Urothelium cell line (cell line): ENCODE data around the gene PNMA3.
"Not testable (repeated sequence)": the region's sequence is repeated elsewhere in the genome, so short reads cannot be mapped to it uniquely, and the experiment has no call there.

ENCODE experiments used
- DNase-seq: peaks from one replicate; pipeline ENCODE4 v3.0.0; 2011; ENCODE audit warnings: low spot score, mixed read lengths
- FAIRE-seq: peaks from 2 replicates; lab custom pipeline; 2011; peaks lifted over from hg19 to GRCh38; lab: Jason Lieb, UNC

The PNMA3 gene

DNA sequence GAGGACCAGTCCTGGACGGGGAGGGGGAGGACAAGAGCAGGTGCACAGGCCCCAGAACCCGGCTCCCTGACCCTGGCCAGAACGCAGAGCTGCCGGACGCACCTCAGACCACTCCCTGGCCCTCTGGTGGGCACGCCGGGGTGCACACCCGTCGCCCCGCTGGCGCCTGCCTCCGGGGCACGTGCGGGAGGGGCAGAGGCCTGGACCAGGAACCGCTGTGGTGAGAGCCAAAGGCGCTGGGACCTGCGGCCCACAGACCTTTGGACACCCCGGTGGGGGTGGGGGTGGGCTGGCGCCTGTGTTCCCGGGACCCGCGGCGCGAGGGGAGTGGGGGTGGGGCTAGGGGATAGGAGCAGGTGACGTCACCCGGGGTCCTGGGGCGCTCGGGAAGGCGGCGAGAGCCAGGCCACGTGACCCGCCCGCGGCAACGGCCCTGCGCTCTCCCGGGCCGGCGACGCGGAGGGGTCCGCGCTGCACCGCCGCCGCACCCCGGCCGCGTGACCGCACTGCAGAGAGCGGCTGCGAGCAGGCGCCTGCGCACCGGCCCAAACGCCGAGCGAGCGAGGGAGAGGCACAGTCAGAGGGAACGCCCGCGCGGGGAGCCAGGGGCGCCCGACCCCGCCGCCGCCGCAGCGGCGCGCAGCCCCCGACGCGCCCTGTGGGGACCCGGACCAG is 15.8 kb downstream of the PNMA3 start, which contains the start of gene PNMA6A:
TSS of gene PNMA6A (plus strand) at position 546 of the 675 bp plus-strand sequence. CDS start 609 bp downstream, outside the sequence.
- DNase-seq, FAIRE-seq: not testable (repeated sequence)

DNA sequence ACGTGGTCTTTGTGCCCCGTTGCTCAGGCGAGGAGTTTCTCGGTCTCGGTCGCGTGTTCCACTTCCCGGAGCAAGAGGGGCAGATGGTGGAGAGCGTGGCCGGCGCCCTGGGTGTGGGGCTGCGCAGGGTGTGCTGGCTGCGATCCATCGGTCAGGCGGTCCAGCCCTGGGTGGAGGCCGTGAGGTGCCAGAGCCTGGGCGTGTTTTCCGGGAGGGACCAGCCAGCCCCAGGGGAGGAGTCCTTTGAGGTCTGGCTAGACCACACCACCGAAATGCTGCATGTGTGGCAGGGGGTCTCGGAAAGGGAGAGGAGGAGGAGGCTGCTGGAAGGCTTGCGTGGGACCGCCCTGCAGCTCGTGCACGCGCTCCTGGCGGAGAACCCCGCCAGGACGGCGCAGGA is 17.1 kb downstream of the PNMA3 start:
- not testable (repeated sequence) for DNase-seq, FAIRE-seq

DNA sequence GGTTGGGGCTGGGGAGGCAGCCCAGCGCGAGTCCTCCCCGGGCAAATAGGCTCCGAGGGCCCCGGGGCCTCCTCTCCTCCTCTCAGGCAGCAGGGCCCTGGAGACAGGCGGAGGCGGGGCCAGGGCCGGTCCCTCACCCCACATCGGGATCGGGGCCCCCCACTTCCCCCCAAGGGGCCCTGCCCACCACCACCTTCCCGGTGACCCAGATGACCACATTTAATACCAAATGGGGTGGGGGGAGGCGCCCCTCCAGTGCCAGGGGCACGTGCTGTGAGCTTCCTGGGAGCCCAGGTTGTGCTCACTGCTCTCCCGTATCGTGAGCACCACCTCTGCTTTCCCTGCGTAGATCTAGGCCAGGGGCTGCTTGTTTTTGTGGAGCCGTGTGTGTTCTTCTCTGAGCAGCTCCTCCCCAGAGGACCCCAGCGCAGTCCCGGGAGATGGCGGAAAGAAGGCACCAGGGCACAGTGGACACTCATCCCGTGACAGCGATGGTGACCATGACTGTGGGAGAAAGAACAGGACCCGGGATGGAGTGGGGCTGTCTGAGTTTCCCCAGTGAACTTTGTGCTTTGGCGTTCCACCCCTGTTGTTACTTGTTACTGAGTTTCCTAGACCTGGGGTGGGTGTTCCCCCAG is 18.1 kb downstream of the PNMA3 start:
- FAIRE-seq: no peak
- no peak for DNase-seq

DNA sequence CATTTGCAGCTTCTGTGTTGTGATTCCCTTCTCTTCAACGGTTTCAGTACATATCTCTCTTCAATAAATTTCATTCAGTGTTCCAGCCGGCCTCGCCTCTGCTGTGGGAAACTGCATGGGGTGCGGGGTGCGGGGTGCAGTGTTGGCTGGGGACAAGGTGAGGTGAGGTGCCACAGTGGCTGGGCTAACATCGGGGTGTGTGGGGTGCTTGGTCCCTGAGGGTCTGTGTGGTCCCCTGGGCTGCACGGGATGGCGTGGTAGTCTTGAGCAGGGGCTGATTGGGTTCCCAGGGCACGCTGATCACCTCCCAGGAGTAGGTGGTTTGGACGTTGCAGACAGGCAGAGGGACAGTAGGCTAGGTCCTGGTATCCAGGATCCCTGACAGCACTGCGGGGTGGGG is 18.7 kb downstream of the PNMA3 start:
- FAIRE-seq: no peak
- no peak for DNase-seq

DNA sequence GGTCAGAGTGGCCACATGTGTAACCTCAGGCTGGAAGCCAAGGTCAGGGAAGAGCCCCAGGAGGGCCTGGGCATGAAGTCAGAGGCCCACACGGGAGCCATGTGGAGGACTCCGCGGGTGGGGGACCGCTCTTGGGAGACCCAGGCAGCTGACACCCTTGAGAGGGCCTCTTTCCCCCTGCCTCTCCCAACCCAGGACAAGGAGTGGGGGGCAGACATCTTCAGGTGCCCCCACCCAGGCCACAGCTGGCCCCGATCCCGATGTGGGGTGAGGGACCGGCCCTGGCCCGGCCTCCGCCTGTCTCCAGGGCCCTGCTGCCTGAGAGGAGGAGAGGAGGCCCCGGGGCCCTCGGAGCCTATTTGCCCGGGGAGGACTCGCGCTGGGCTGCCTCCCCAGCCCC is 19.1 kb downstream of the PNMA3 start:
- no peak for DNase-seq
- no peak for FAIRE-seq

DNA sequence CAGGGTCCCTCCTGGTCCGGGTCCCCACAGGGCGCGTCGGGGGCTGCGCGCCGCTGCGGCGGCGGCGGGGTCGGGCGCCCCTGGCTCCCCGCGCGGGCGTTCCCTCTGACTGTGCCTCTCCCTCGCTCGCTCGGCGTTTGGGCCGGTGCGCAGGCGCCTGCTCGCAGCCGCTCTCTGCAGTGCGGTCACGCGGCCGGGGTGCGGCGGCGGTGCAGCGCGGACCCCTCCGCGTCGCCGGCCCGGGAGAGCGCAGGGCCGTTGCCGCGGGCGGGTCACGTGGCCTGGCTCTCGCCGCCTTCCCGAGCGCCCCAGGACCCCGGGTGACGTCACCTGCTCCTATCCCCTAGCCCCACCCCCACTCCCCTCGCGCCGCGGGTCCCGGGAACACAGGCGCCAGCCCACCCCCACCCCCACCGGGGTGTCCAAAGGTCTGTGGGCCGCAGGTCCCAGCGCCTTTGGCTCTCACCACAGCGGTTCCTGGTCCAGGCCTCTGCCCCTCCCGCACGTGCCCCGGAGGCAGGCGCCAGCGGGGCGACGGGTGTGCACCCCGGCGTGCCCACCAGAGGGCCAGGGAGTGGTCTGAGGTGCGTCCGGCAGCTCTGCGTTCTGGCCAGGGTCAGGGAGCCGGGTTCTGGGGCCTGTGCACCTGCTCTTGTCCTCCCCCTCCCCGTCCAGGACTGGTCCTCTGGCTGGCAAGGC is 21.3 kb downstream of the PNMA3 start:
- not testable (repeated sequence) for FAIRE-seq, DNase-seq

DNA sequence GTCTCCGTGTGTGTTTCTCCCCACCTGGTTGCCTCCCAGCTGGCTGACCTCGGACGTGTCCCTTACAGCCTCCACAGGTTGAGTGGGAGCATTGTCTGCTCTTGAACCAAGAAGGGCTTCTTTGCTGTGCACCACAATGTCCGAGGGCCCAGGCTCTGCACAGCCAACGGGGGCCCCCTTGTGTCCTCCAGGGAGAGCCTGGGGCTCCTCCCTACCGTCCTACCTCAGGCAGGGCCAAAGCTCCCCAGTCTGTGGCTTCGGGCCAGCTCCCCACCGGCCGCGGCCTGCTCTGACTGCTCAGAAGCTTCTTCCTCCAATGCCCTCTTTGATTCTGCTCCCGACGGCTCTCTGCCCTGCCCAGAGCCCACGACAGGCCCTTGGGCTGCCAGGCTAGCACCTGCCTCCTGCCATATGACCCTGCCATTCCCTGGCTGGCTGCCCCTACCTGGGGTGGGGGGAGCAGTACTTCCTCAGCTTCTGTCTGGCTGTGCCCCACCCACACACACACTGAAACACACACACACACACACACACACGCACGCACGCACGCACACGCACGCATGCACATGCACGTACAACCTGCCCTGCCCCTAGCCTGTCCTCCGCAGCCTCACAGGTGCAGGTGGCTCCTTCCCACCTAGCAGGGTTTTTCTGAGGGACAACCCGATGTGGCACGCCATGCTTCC is 27.1 kb downstream of the PNMA3 start:
- not testable (repeated sequence) for DNase-seq, FAIRE-seq

DNA sequence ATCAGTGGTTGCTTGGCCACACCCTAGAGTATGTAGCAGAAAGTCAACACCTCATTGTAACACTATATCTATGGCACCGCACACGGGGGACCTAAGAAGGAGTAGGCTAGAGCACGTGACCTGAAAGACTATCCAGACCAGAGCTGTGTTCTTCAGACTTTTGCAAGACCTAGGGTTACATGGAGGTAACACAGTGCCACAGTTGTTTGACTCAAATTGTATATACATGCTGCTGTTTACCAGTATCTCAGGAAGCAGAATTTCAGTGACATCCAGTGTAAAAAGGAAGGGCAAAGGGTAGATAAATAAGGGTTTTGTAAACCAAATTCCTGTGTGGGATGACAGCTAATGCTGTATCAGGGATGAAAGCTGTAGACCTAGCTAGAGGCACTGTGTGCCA is 46.1 kb downstream of the PNMA3 start:
- no peak for DNase-seq
- no peak for FAIRE-seq

DNA sequence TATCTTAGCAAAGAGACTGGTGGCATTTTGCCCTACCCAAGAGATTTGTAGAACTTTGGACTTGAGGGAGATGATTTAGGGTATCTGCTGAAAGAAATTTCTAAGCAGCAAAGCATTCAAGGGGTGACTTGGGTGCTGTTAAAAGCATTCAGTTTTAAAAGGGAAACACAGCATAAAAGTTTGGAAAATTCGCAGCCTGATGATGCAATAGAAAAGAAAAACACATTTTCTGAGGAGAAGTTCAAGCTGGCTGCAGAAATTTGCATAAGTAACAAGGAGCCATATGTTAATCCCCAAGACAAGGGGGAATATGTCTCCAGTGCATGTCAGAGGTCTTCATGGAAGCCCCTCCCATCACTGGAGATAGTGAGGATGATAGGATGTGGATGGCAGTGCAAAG is 48.7 kb downstream of the PNMA3 start:
- FAIRE-seq, DNase-seq: not testable (repeated sequence)

DNA sequence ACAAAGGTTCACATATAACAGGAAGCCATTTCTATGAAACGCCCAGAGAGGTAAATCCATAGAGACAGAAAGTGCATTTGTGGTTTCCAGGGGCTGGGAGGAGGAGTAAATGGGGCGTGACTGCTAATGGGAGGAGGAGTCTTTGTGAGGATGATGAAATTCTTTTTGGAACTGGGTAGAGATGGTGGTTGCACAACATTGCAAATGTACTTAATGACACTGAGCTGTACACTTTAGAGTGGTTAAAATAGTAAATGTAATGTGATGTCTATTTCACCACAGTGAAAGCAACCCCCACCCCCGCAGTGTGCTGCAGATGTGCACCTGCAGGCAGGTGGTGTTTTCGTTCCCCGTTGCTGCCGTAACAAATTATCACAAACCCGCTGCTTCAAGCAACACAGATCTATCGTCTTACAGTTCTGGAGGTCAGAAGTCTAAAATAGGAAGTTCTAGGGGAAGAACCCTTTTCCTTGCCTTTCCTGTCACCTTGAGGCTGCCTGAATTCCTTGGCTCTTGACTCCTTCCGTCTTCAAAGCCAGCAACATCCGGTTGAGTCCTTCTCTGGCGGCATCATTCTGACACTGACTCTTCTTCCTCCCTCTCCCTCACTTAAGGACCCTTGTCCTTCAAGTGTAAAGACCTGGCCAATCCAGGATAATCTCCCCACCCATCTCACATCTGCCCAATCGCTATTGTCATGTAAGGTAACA is 50.0 kb downstream of the PNMA3 start:
- not testable (repeated sequence) for DNase-seq, FAIRE-seq
